Urothelium cell line (cell line): ENCODE results near the gene LSS.
"Not testable (repeated sequence)": the region's sequence is repeated elsewhere in the genome, so short reads cannot be mapped to it uniquely, and the experiment has no call there.

Experiments
- DNase-seq: peaks from one replicate; pipeline ENCODE4 v3.0.0; 2011; ENCODE audit warnings: low spot score, mixed read lengths
- FAIRE-seq: peaks from 2 replicates; lab custom pipeline; 2011; peaks lifted over from hg19 to GRCh38; lab: Jason Lieb, UNC

The LSS gene

GRCh38 chr21:46171996-46172862, 56.3 kb downstream of the LSS start:
- no peak for FAIRE-seq

GRCh38 chr21:46171585-46171984, 57.0 kb downstream of the LSS start:
- DNase-seq: no peak
- no peak for FAIRE-seq

More at GRCh38 chr21:46171996-46172862, 56.3 kb downstream of the LSS start:
- DNase-seq: no peak

- FAIRE-seq, DNase-seq: not testable (repeated sequence)
Measured at GRCh38 chr21:46170436-46171193, 58.0 kb downstream of the LSS start.

GRCh38 chr21:46168659-46169386, 59.8 kb downstream of the LSS start:
- no peak for DNase-seq

GRCh38 chr21:46168238-46168637, 60.3 kb downstream of the LSS start:
- no peak for FAIRE-seq
- DNase-seq: no peak

More at GRCh38 chr21:46168659-46169386, 59.8 kb downstream of the LSS start:
- FAIRE-seq: no peak

GRCh38 chr21:46165098-46165497, 63.5 kb downstream of the LSS start:
- no peak for FAIRE-seq
- no peak for DNase-seq

- DNase-seq: no peak
- FAIRE-seq: no peak
Measured at GRCh38 chr21:46163380-46163779, 65.2 kb downstream of the LSS start.

- DNase-seq (peak; percentile 39), FAIRE-seq (no peak)
Measured at GRCh38 chr21:46161633-46162592, 66.7 kb downstream of the LSS start.

GRCh38 chr21:46160907-46161632, 67.5 kb downstream of the LSS start:
- FAIRE-seq: peak; percentile 23

GRCh38 chr21:46160657-46160906, 68.0 kb downstream of the LSS start:
- no peak for DNase-seq
- FAIRE-seq: no peak

More at GRCh38 chr21:46160907-46161632, 67.5 kb downstream of the LSS start:
- DNase-seq: peak; percentile 64

- FAIRE-seq: no peak
- DNase-seq: no peak
Measured at GRCh38 chr21:46159841-46160656, 68.5 kb downstream of the LSS start.

GRCh38 chr21:46159390-46159789, 69.2 kb downstream of the LSS start:
- FAIRE-seq (no peak), DNase-seq (no peak)

- no peak for FAIRE-seq
- DNase-seq: no peak
Measured at GRCh38 chr21:46158666-46159300, 69.8 kb downstream of the LSS start.

GRCh38 chr21:46157987-46158451, 70.6 kb downstream of the LSS start:
- DNase-seq: no peak
- FAIRE-seq: no peak

- DNase-seq: no peak
- no peak for FAIRE-seq
Measured at GRCh38 chr21:46157396-46157986, 71.1 kb downstream of the LSS start.

GRCh38 chr21:46156678-46157077, 71.9 kb downstream of the LSS start:
- DNase-seq: no peak
- FAIRE-seq: no peak

GRCh38 chr21:46156378-46156645, 72.3 kb downstream of the LSS start:
- no peak for DNase-seq
- no peak for FAIRE-seq
